ENCODE results near the gene NUP210L.

The NUP210L gene

GRCh38 chr1:153973071-153973470, 181.8 kb downstream of the NUP210L start:
- TF ChIP-seq GATA3 (IDR thresholded peaks at IDR 0.05; ENCODE audit: low read depth, low read length) (no peak), GATA2 (IDR thresholded peaks at IDR 0.05; ENCODE audit: low read depth, low read length) (no peak)

GRCh38 chr1:153970346-153970745, 184.5 kb downstream of the NUP210L start:
- no peak for TF ChIP-seq GATA2 (IDR thresholded peaks at IDR 0.05; ENCODE audit: low read depth, low read length)
- no peak for TF ChIP-seq GATA3 (IDR thresholded peaks at IDR 0.05; ENCODE audit: low read depth, low read length)

- TF ChIP-seq GATA2 (IDR thresholded peaks at IDR 0.05; ENCODE audit: low read depth, low read length) (no peak), GATA3 (IDR thresholded peaks at IDR 0.05; ENCODE audit: low read depth, low read length) (no peak)
These were observed 185.9 kb downstream of the NUP210L start for GRCh38 chr1:153968972-153969371.

GRCh38 chr1:153968408-153968807, 186.5 kb downstream of the NUP210L start:
- TF ChIP-seq GATA2 (IDR thresholded peaks at IDR 0.05; ENCODE audit: low read depth, low read length) (no peak), GATA3 (IDR thresholded peaks at IDR 0.05; ENCODE audit: low read depth, low read length) (no peak)

GRCh38 chr1:153968000-153968363, 186.9 kb downstream of the NUP210L start:
- TF ChIP-seq GATA3 (IDR thresholded peaks at IDR 0.05; ENCODE audit: low read depth, low read length) (no peak), GATA2 (IDR thresholded peaks at IDR 0.05; ENCODE audit: low read depth, low read length) (no peak)

- no peak for TF ChIP-seq GATA2 (IDR thresholded peaks at IDR 0.05; ENCODE audit: low read depth, low read length)
- TF ChIP-seq GATA3 (IDR thresholded peaks at IDR 0.05; ENCODE audit: low read depth, low read length) = no peak
These were observed 187.5 kb downstream of the NUP210L start, which contains the start of gene CREB3L4 for GRCh38 chr1:153967107-153967999. Gene CREB3L4 (plus strand): TSS chr1:153967902. CDS start chr1:153968526, 624 bp downstream.

- TF ChIP-seq GATA3 (IDR thresholded peaks at IDR 0.05; ENCODE audit: low read depth, low read length) (no peak), GATA2 (IDR thresholded peaks at IDR 0.05; ENCODE audit: low read depth, low read length) (no peak)
These were observed 191.0 kb downstream of the NUP210L start for GRCh38 chr1:153963850-153964331.

GRCh38 chr1:153963030-153963849, 191.6 kb downstream of the NUP210L start, which contains the start of gene SLC39A1:
Gene SLC39A1 (minus strand): TSS chr1:153963537. CDS start chr1:153962715, 822 bp downstream.
- TF ChIP-seq GATA2 (IDR thresholded peaks at IDR 0.05; ENCODE audit: low read depth, low read length) (no peak), GATA3 (IDR thresholded peaks at IDR 0.05; ENCODE audit: low read depth, low read length) (no peak)

- no peak for TF ChIP-seq GATA2 (IDR thresholded peaks at IDR 0.05; ENCODE audit: low read depth, low read length)
- TF ChIP-seq GATA3 (IDR thresholded peaks at IDR 0.05; ENCODE audit: low read depth, low read length) = no peak
These were observed 192.5 kb downstream of the NUP210L start for GRCh38 chr1:153962088-153963029.

- TF ChIP-seq GATA2 (IDR thresholded peaks at IDR 0.05; ENCODE audit: low read depth, low read length) = no peak
- no peak for TF ChIP-seq GATA3 (IDR thresholded peaks at IDR 0.05; ENCODE audit: low read depth, low read length)
These were observed 193.5 kb downstream of the NUP210L start for GRCh38 chr1:153961421-153961820.

GRCh38 chr1:153960206-153960605, 194.7 kb downstream of the NUP210L start:
- TF ChIP-seq GATA2 (IDR thresholded peaks at IDR 0.05; ENCODE audit: low read depth, low read length) (no peak), GATA3 (IDR thresholded peaks at IDR 0.05; ENCODE audit: low read depth, low read length) (no peak)

- TF ChIP-seq GATA2 (IDR thresholded peaks at IDR 0.05; ENCODE audit: low read depth, low read length) = no peak
- no peak for TF ChIP-seq GATA3 (IDR thresholded peaks at IDR 0.05; ENCODE audit: low read depth, low read length)
These were observed 195.4 kb downstream of the NUP210L start for GRCh38 chr1:153959454-153959853.

- TF ChIP-seq GATA2 (IDR thresholded peaks at IDR 0.05; ENCODE audit: low read depth, low read length) (no peak), GATA3 (IDR thresholded peaks at IDR 0.05; ENCODE audit: low read depth, low read length) (no peak)
These were observed 196.0 kb downstream of the NUP210L start for GRCh38 chr1:153958961-153959260.
